GM13976 (cell line): ENCODE results near the gene KDM2B.

ENCODE experiments used
- DNase-seq: peaks from one replicate; pipeline ENCODE4 v3.0.0; 2012; ENCODE audit warnings: low spot score
- in situ Hi-C: fragments of 300-500 bp; cut with MboI; formaldehyde crosslinking; loops from one replicate; pipeline ENCODE4 v1.12.0; 2022; ENCODE audit warnings: low sequenced_read_pairs, mixed read lengths, inconsistent platforms; ENCODE audit not compliant: unreplicated experiment
- TF ChIP-seq, protein P1 (sequence below): IDR thresholded peaks from 2 replicates; pipeline ENCODE4 v1.5.1; 2012; ENCODE audit warnings: borderline replicate concordance, mild to moderate bottlenecking; ENCODE audit not compliant: insufficient read depth; ENCODE audit errors: extremely low read depth, missing control alignments, control extremely low read depth

Gene KDM2B

DNA sequence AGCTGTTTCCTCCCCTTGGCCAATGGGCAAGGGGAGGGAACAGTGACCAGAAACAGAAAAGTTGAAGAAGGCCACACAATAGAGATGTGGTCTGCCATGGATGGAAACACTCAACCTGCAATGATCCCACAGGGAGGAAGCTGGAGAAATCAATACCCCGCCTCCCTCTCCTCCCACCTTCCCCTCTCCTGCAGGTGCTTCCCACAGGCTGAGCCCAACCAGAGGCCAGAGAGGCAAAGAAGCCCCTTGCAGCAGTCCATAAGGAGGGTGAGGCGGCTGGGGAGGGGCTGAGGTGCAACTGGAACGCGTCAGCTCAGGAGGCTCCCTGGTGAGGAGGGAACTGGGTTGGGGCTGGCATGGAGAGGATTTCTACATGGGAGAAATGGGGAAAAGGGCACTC lies 96.9 kb downstream of the KDM2B start:
- TF ChIP-seq, protein P1, sequence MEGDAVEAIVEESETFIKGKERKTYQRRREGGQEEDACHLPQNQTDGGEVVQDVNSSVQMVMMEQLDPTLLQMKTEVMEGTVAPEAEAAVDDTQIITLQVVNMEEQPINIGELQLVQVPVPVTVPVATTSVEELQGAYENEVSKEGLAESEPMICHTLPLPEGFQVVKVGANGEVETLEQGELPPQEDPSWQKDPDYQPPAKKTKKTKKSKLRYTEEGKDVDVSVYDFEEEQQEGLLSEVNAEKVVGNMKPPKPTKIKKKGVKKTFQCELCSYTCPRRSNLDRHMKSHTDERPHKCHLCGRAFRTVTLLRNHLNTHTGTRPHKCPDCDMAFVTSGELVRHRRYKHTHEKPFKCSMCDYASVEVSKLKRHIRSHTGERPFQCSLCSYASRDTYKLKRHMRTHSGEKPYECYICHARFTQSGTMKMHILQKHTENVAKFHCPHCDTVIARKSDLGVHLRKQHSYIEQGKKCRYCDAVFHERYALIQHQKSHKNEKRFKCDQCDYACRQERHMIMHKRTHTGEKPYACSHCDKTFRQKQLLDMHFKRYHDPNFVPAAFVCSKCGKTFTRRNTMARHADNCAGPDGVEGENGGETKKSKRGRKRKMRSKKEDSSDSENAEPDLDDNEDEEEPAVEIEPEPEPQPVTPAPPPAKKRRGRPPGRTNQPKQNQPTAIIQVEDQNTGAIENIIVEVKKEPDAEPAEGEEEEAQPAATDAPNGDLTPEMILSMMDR: no peak
- in situ Hi-C loops: no loop called here
- DNase-seq: no peak

DNA sequence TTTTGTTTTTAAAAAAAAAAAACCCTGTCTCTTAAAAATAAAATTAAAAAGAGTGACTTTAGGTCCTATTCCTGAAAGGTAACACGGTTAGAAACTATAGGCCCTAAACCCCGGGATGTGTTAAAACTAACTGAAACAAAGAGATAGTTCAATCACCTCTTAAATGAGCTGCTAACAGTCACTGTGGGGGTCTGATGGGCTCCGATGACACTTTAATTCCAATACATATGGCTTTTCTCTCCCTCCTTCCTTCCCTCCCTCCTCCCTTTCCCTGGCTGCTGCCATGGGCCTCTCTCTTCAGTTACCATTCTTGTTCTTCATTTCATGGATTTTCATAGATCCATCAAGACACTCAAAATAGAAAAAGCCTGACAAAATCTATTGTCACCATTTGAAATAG lies 104.3 kb downstream of the KDM2B start:
- no peak for DNase-seq
- TF ChIP-seq, protein P1: no peak

DNA sequence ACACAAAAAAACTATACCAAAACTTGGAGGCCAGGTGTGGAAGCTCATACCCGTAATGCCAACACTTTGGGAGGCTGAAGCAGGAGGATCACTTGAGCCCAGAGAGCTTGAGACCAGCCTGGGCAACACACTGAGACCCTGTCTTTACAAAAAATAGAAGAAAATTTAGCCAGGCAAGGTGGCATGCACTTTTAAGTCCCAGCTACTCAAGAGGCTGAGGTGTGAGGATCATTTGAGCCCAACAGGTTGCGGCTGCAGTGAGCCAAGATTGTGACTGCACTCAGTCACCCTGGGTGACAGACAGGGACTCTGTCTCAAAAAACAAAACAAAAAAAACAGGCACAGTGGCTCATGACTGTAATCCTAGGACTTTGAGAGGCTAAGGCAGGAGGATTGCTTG lies 105.5 kb downstream of the KDM2B start:
- no peak for DNase-seq
- TF ChIP-seq, protein P1: no peak
- in situ Hi-C loops: no loop called here

More for the DNA sequence above, 104.3 kb downstream of the KDM2B start:
- in situ Hi-C loops: no loop called here

DNA sequence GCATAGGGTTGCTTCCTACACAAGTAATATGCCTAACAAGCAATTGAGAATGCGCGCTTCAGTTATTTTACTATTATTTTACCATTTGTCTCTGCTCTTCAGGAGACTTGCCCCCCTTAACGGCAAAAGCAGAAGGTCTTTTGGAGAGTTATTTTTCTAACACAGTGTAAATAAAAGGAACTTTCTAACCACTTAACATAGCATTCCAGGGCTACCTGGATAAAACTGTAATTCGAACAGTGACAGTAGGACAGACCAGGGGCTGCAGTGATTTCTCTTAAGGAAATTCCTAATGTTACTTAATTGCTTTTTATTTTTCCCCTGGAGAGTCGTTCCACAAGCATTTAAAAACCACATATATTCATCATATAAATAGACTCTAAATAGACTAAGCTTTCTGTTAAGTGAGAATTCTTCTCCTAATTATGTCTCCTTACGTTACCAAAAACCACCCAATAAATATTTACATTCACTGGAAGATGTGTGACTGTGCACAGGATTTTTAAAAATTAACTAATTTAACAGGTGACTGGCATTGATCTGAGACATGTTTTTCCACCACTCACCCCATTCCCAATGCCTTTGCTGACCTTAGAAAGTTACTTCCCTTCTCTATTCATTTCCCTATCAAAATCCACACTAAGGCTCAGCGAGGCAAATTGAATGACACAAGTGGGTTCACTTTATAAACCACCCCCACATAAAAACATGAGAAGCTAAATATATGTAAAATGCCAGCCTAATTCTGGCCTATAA lies 108.5 kb downstream of the KDM2B start:
- in situ Hi-C loops: no loop called here
- TF ChIP-seq, protein P1: no peak
- no peak for DNase-seq

DNA sequence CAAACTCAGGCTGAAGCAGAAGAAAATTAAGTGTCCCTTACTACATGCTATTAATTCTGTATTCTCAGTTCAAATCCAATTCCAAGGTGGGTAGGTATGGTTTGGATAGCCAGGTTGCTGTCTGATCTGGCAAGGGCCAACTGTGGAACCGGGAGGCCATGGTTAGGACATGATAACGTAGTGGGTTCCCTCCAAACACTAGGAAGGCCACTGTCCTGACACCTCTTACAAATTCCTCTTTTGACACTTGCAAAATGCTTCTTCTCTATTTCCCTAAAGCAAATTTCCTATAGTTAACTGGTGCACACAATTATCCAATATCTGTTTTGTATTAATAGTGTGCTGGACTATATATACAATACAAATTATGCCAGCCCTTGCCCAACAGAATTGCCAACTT lies 110.1 kb downstream of the KDM2B start:
- TF ChIP-seq, protein P1: no peak
- DNase-seq: no peak
- in situ Hi-C loops: no loop called here

DNA sequence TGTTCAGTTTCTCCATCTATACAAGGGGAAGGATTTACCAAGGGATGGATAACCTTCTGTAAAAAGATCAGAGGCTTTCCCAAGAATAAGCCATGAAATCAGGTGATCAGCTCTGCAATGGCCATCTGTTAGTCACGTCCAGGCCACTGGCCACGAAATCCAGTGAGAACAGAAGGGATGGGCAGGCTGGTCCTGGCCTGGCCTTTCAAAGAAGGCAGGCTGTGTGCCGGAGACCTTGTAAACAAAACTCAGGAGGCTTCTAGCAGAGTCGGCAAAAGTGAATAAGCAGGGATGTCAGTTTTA lies 112.4 kb downstream of the KDM2B start:
- no peak for DNase-seq
- TF ChIP-seq, protein P1: no peak
- in situ Hi-C loops: no loop called here
